HCT116 (cell line): Measurements from ENCODE around the gene DUSP2. TPM values are rescaled to one million over a fixed set of nuclear protein-coding genes. Genes with fewer than 3 reads are reported as not detected.

Experiments
- ATAC-seq: fragments of 200-7000 bp; cut with Tn5 transposase; 2 replicates; pipeline ENCODE4 v1.9.1; 2020; ENCODE audit warnings: mild to moderate bottlenecking, moderate library complexity
- BruUV-seq: library from RNA; stranded (reverse); fragments of 400-500 nt; replicated peaks from 2 replicates; lab custom pipeline; 2021; lab: Mats Ljungman, UMichigan
- CTCF ChIA-PET: fragments of 300-600 bp; sonication (Branson Sonifier 250); formaldehyde crosslinking; loops from one replicate; lab custom pipeline; 2021; ENCODE audit warnings: antibody characterized with exemption; lab: Charles Lee
- POLR2A ChIA-PET: fragments of 300-600, 350-600 bp; sonication (Branson Sonifier 250); formaldehyde crosslinking; loops from one replicate; lab custom pipeline; 2021; ENCODE audit warnings: antibody characterized with exemption; lab: Charles Lee
- RAD21 ChIA-PET, 2 experiments: fragments of 300-600 bp; sonication (Branson Sonifier 250); formaldehyde crosslinking; loops; one replicate each; lab custom pipeline; 2023; ENCODE audit warnings: low total read pairs in 2 of 2; ENCODE audit not compliant: uncharacterized antibody in 2 of 2, unreplicated experiment in 2 of 2, low non-redundant PET in 1 of 2; lab: Charles Lee
- DNase-seq: peaks from one replicate; pipeline ENCODE4 v3.0.0-alpha.2; 2010; ENCODE audit warnings: low read depth, low spot score
- H2AFZ ChIP-seq: fragments of 200-600 bp; shearing (Covaris generic), sonication (generic); 2 replicates; pipeline ENCODE4 v1.6.1; 2017; ENCODE audit warnings: low read depth, mixed run types, mixed read lengths, antibody characterized with exemption, low read length; ENCODE audit not compliant: poor library complexity, severe bottlenecking
- H3K27ac ChIP-seq: 2 replicates; pipeline ENCODE4 v1.5.1; 2012; ENCODE audit warnings: low read depth, low read length
- H3K27me3 ChIP-seq: fragments of 200-600 bp; sonication (generic); 2 replicates; pipeline ENCODE4 v1.6.1; 2016; ENCODE audit warnings: mixed run types, low read length, mixed read lengths; ENCODE audit not compliant: insufficient read depth
- H3K36me3 ChIP-seq, 2 experiments: fragments of 200-500 bp in 1 of 2; fragments of 200-600 bp in 1 of 2; sonication (Bioruptor generic) in 1 of 2; sonication (generic) in 1 of 2; 2 replicates each; pipeline versions ENCODE4 v1.5.1 to v1.6.1; 2014 to 2016; ENCODE audit warnings: low read length in 2 of 2, inconsistent platforms in 1 of 2, mixed read lengths in 1 of 2, mixed run types in 1 of 2; ENCODE audit not compliant: insufficient read depth in 2 of 2, control insufficient read depth in 1 of 2
- H3K4me1 ChIP-seq, 2 experiments: fragments of 200-600 bp in 1 of 2; sonication (generic) in 1 of 2; 2 replicates each; pipeline versions ENCODE4 v1.5.1 to v1.6.1; 2012 to 2017; ENCODE audit warnings: low read length in 2 of 2, inconsistent platforms in 1 of 2, mild to moderate bottlenecking in 1 of 2, mixed read lengths in 1 of 2, mixed run types in 1 of 2, moderate library complexity in 1 of 2; ENCODE audit not compliant: insufficient read depth in 2 of 2, control insufficient read depth in 1 of 2
- H3K4me2 ChIP-seq: fragments of 200-600 bp; sonication (generic); 2 replicates; pipeline ENCODE4 v1.6.1; 2017; ENCODE audit warnings: mixed run types, low read length, mixed read lengths
- H3K4me3 ChIP-seq, 2 experiments: fragments of 200-600 bp in 1 of 2; sonication (generic) in 1 of 2; replicated peaks in 1 of 2; 2 replicates each; pipeline ENCODE4 v1.5.1; 2011 to 2016; ENCODE audit warnings: low read length in 2 of 2, control low read depth in 1 of 2, low read depth in 1 of 2, mild to moderate bottlenecking in 1 of 2, mixed read lengths in 1 of 2, mixed run types in 1 of 2
- H3K79me2 ChIP-seq: fragments of 200-600 bp; sonication (generic); 2 replicates; pipeline ENCODE4 v1.6.1; 2017; ENCODE audit warnings: mild to moderate bottlenecking, mixed run types, low read length, moderate library complexity, mixed read lengths; ENCODE audit not compliant: insufficient read depth
- H3K9ac ChIP-seq: fragments of 200-600 bp; sonication (generic); 2 replicates; pipeline ENCODE4 v1.6.1; 2016; ENCODE audit warnings: low read length, mixed read lengths
- H3K9me2 ChIP-seq: fragments of 200-600 bp; sonication (generic), shearing (Covaris generic); 2 replicates; pipeline ENCODE4 v1.6.1; 2017; ENCODE audit warnings: mixed run types, mild to moderate bottlenecking, moderate library complexity; ENCODE audit not compliant: insufficient read depth
- H3K9me3 ChIP-seq, 2 experiments: fragments of 200-500 bp in 1 of 2; fragments of 200-600 bp in 1 of 2; sonication (Bioruptor generic) in 1 of 2; sonication (generic) in 1 of 2; 2 replicates each; pipeline ENCODE4 v1.6.1; 2014 to 2017; ENCODE audit warnings: low read length in 2 of 2, mixed read lengths in 2 of 2, inconsistent platforms in 1 of 2, low read depth in 1 of 2, mild to moderate bottlenecking in 1 of 2, mixed run types in 1 of 2, moderate library complexity in 1 of 2; ENCODE audit not compliant: control insufficient read depth in 1 of 2, insufficient read depth in 1 of 2
- H4K20me1 ChIP-seq: fragments of 200-600 bp; sonication (generic), shearing (Covaris generic); 2 replicates; pipeline ENCODE4 v1.6.1; 2017; ENCODE audit warnings: mixed run types, mild to moderate bottlenecking, moderate library complexity; ENCODE audit not compliant: insufficient read depth
- ELF1 ChIP-seq: IDR thresholded peaks from 2 replicates; pipeline ENCODE4 v1.6.1; 2012; ENCODE audit warnings: low read depth, borderline replicate concordance
- EZH2 ChIP-seq: fragments of 200-600 bp; sonication (generic); IDR thresholded peaks from 2 replicates; pipeline ENCODE4 v1.6.1; 2017; ENCODE audit warnings: antibody characterized with exemption, mixed run types
- FOSL1 ChIP-seq: IDR thresholded peaks from 2 replicates; pipeline ENCODE4 v1.6.1; 2012; ENCODE audit warnings: low read depth
- JUND ChIP-seq: IDR thresholded peaks from 2 replicates; pipeline ENCODE4 v1.6.1; 2012
- REST ChIP-seq: IDR thresholded peaks from 2 replicates; pipeline ENCODE4 v1.6.1; 2012; ENCODE audit warnings: low read depth
- SP1 ChIP-seq: IDR thresholded peaks from 2 replicates; pipeline ENCODE4 v1.6.1; 2012; ENCODE audit warnings: low read depth
- SRF ChIP-seq: IDR thresholded peaks from 2 replicates; pipeline ENCODE4 v1.6.1; 2012; ENCODE audit warnings: low read depth
- TCF7L2 ChIP-seq: IDR thresholded peaks from 2 replicates; pipeline ENCODE4 v1.7.0; 2011; ENCODE audit warnings: borderline replicate concordance, inconsistent platforms; ENCODE audit not compliant: insufficient read depth, insufficient read length; ENCODE audit errors: extremely low read depth
- ZNF274 ChIP-seq: fragments of 200-500 bp; sonication (Bioruptor generic); IDR thresholded peaks from 2 replicates; pipeline ENCODE4 v1.6.1; 2014; ENCODE audit warnings: mild to moderate bottlenecking, low read depth, low read length, inconsistent platforms
- intact Hi-C: fragments of 100-400 bp; cut with micrococcal nuclease; formaldehyde crosslinking; loops from 2 replicates; pipeline ENCODE4 v1.10.0; 2022
- total RNA-seq: library from RNA; stranded (reverse); gene quantifications from one replicate; pipeline ENCODE4 v1.2.1, GENCODE V29; 2021; ENCODE audit not compliant: unreplicated experiment

Gene DUSP2
- total RNA-seq, 1 experiment from 2014 or later = 24.5 TPM

GRCh38 chr2:96119389-96119751 is 25.9 kb downstream of the DUSP2 start:
- TF ChIP-seq ZNF274 = no peak
- no peak for TF ChIP-seq EZH2
- no peak for TF ChIP-seq REST
- no peak for TF ChIP-seq TCF7L2
- no peak for TF ChIP-seq ELF1
- no peak for TF ChIP-seq FOSL1
- TF ChIP-seq SP1 = no peak
- TF ChIP-seq JUND = no peak
- TF ChIP-seq SRF = no peak
- TF ChIP-seq, all 23 proteins: peak for 0
- Histone ChIP-seq H4K20me1 (no peaks in the 10 kb centered on the region), H3K36me3 (no peaks in the 10 kb centered on the region), H3K4me1 (peaks cover 11 to 16% of the 10 kb centered on the region in 2 experiments), H2AFZ (no peak overlapping the region), H3K27me3 (0 out of 2 replicates have a peak, but pooled peaks cover 3% of the 10 kb centered on the region), H3K27ac (no peak overlapping the region), H3K9me3 (no peaks in the 10 kb centered on the region), H3K9ac (no peak overlapping the region), H3K79me2 (no peaks in the 10 kb centered on the region), H3K9me2 (no peaks in the 10 kb centered on the region), H3K4me3 (no peak overlapping the region), H3K4me2 (no peak overlapping the region)
- CTCF ChIA-PET = no interaction called here
- DNase-seq (no peak), ATAC-seq (no peak)
- POLR2A ChIA-PET = no interaction called here
- BruUV-seq = no TSS peak
- intact Hi-C loops = no loop called here
- RAD21 ChIA-PET = no interaction called here
